CD4-positive, alpha-beta T cell treated with Interleukin-15 for 4 hours (primary cell): ENCODE results near the gene NAP1L1.

Source experiments
- DNase-seq: peaks from one replicate; pipeline ENCODE4 v3.0.0-alpha.2; 2020; ENCODE audit warnings: low spot score

The NAP1L1 gene

GRCh38 chr12:76084863-76085519 lies 506 bp upstream of the NAP1L1 start:
- DNase-seq, result peak; percentile 54

- DNase-seq, result no peak
Measured at GRCh38 chr12:76083246-76083903, 1.1 kb downstream of the NAP1L1 start.

GRCh38 chr12:76081909-76082308 lies 2.6 kb downstream of the NAP1L1 start:
- DNase-seq, result no peak

DNA sequence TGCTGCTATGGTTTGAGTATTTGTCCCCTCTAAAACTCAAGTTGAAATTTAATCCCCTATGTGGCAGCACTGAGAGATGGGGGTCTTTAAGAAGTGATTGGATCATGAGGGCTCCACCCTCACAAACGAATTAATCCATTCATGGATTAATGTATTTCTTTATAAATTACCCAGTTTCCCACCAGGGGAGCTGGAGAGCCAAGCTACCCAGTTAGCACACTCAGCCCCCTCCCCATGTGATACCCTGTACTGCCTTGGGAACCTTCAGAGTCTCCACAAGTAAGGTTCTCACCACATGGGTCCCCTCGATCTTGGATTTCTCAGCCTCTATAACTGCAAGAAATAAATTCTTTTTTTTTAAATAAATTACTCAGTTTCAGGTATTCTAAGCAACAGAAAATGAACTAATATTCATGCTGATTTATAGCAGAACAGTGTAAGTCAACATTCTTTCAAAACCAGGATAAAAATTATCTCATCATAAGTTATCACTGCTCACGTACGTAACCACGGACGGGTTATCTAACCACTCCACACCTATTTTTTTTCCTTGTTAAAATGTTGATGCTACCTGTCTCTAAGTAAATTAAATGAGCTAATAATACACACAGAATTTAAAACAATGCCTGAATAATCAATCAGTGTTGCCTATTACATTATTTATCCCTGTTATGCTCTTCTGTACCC lies 3.6 kb downstream of the NAP1L1 start:
- no peak for DNase-seq

- DNase-seq, result no peak
Measured at GRCh38 chr12:76080017-76080728, 4.3 kb downstream of the NAP1L1 start.

GRCh38 chr12:76078748-76079147 lies 5.7 kb downstream of the NAP1L1 start:
- DNase-seq, result no peak

DNA sequence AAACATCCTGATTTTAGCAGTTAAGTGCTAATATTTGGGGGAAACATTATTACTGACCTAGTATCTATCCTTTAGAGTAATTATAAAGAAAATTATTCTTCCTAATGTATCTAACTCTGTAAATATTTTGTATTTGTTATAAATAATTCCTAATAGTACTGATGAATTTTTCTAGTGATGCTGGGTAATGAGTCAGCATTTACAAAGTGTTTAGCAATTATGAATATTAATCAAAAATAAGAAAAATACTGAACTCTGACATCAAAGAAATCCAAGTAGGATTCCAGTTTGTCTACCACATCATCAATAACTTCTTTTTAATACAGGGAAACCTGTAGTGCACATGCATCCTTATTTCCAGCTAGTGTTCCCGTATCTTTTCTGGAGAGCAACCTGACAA lies 9.0 kb downstream of the NAP1L1 start:
- DNase-seq, result no peak

DNA sequence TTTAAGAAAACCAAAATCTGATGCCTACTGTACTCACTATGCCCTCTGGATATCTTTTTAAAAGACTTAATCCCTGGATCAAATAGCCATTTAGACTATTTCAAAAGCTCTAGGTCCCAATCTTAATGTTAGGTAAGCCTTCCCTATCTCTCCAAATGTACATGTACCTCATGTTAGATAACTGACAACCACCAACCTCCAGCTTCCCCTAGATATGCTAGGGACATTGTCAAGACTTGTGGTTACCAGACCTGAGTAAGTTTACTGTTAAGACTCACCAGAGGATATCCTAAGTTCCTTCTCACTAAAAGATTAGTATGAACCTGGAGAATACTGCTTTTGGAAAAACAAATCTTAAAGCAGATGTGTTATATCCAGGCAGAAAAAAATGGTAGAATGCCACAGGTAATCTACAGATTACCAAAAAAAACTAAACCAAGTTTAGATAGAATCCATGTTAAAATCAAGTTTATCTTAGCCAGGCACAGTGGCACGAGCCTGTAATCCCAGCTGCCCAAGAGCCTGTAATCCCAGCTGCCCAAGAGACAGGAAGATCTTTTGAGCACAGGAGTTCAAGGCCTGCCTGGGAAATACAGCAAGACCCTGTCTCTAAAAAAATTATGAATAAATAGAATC lies 9.7 kb downstream of the NAP1L1 start:
- DNase-seq, result no peak

DNA sequence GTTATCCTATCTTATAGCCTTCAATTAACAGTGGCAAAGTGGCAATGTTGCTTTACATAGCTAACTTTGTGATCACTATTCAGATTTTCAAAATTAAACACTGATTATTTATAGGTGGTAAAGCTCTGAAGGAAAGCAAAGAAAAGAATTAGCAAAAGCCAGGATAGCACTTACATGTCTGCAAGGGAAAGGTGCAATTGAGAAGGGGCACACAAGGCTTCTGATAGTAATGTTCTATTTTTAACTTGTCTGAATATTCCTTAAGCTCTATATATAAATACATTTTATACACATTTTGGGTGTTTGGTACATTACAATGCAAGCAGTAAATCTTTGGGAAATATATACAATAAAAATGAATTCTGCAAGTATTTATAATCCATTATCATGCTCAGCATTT lies 10.9 kb downstream of the NAP1L1 start:
- no peak for DNase-seq

GRCh38 chr12:76072568-76072967 lies 11.9 kb downstream of the NAP1L1 start:
- DNase-seq, result no peak

- no peak for DNase-seq
Measured at GRCh38 chr12:76069339-76069738, 15.1 kb downstream of the NAP1L1 start.

GRCh38 chr12:76065917-76066316 lies 18.6 kb downstream of the NAP1L1 start:
- DNase-seq, result no peak

- no peak for DNase-seq
Measured at GRCh38 chr12:76064904-76065303, 19.6 kb downstream of the NAP1L1 start.

GRCh38 chr12:76060111-76060510 lies 24.4 kb downstream of the NAP1L1 start:
- no peak for DNase-seq

- DNase-seq, result no peak
Measured at GRCh38 chr12:76057326-76057725, 27.2 kb downstream of the NAP1L1 start.

GRCh38 chr12:76055393-76055792 lies 29.1 kb downstream of the NAP1L1 start:
- no peak for DNase-seq

- no peak for DNase-seq
Measured at GRCh38 chr12:76049575-76050251, 34.8 kb downstream of the NAP1L1 start.

GRCh38 chr12:76047742-76048141 lies 36.7 kb downstream of the NAP1L1 start:
- no peak for DNase-seq

- no peak for DNase-seq
Measured at GRCh38 chr12:76047060-76047459, 37.4 kb downstream of the NAP1L1 start.

GRCh38 chr12:76043377-76043776 lies 41.1 kb downstream of the NAP1L1 start:
- no peak for DNase-seq

DNA sequence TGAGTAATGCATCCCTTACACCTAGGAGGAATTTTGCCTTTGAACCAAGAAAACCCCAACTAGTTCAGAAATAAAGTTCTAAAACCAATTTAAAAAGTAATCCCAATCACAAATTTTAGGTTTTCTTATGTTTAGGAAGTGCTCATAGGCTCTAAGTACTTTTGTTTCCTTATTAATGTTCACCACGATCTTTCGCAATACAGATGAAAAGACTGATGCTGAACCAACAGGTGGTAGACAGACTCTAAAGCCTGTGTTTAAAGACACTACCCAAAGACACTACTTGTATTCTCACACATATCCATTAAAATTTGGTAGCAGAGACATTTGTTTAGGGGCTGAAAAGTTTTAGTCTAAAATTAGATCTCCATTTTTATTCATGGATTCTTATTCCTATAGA lies 42.3 kb downstream of the NAP1L1 start:
- no peak for DNase-seq

DNA sequence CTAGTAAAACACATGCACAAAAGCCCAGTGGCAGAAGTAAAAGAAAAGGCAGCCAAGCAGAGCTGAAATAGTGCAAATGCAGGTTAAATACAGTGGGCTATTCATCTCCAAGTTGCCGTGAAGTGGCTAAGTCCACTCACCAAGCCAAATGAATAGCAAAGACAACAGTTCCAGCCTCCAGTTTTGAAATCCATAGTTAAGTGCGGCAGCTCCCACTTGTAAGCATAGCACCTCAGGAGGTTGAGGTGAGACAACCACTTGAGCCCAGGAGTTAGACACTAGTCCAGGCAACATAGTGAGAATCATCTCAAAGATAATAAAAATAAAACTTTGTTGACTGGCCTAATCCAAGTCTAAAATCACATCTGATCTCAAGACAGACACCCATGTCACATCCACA lies 43.1 kb downstream of the NAP1L1 start:
- DNase-seq, result no peak
